ENCODE results near the gene NISCH. TPM values are rescaled to one million over a fixed set of nuclear protein-coding genes. Genes with fewer than 3 reads are reported as not detected.

Gene NISCH
- total RNA-seq, 3 donors from 2014 or later (not counting 1 experiment from before 2014, with no cell fraction given) = 162 to 191 (median 175) TPM

GRCh38 chr3:52514576-52514975 is 59.2 kb downstream of the NISCH start:
- no peak overlapping the region for H3K4me3 ChIP-seq (ENCODE audit: low read length)
- TF ChIP-seq CTCF (IDR thresholded peaks at IDR 0.05) = no peak
- Mint-ChIP-seq H3K27me3 (ENCODE audit: low read depth in 2 of 2) (no peaks in the 10 kb centered on the region), H3K27ac (no peak overlapping the region), H3K9me3 (no peaks in the 10 kb centered on the region), H3K4me1 (no peaks in the 10 kb centered on the region), H3K4me3 (no peak overlapping the region), H3K36me3 (no peaks in the 10 kb centered on the region)
- ATAC-seq (no peak), DNase-seq (no peak)
- no peak overlapping the region for H3K27ac ChIP-seq (ENCODE audit: low read length)
- H3K36me3 ChIP-seq (ENCODE audit: control insufficient read depth, insufficient read depth, low read length) = no peaks in the 10 kb centered on the region
- H3K9me3 ChIP-seq (ENCODE audit: control insufficient read depth, insufficient read depth, low read length) = no peaks in the 10 kb centered on the region
- no peaks in the 10 kb centered on the region for H3K27me3 ChIP-seq (ENCODE audit: control insufficient read depth, insufficient read depth, low read length)
- WGBS (ENCODE audit: insufficient coverage) = 88% methylated on average over 10 of the region's 11 CpGs
- intact Hi-C loops (cut with micrococcal nuclease) = no loop called here
- H3K4me1 ChIP-seq (ENCODE audit: control insufficient read depth, insufficient read depth, low read length) = no peaks in the 10 kb centered on the region

- Mint-ChIP-seq H3K36me3 (no peaks in the 10 kb centered on the region), H3K4me3 (no peak overlapping the region), H3K9me3 (no peaks in the 10 kb centered on the region), H3K27me3 (ENCODE audit: low read depth in 2 of 2) (no peaks in the 10 kb centered on the region), H3K4me1 (no peaks in the 10 kb centered on the region), H3K27ac (no peak overlapping the region)
- no peak for ATAC-seq
- H3K9me3 ChIP-seq (ENCODE audit: control insufficient read depth, insufficient read depth, low read length) = no peaks in the 10 kb centered on the region
- 75% methylated on average over 6 of the region's 6 CpGs for WGBS (ENCODE audit: insufficient coverage)
- H3K4me1 ChIP-seq (ENCODE audit: control insufficient read depth, insufficient read depth, low read length) = no peaks in the 10 kb centered on the region
- no peak for TF ChIP-seq CTCF (IDR thresholded peaks at IDR 0.05)
- H3K27ac ChIP-seq (ENCODE audit: low read length) = no peak overlapping the region
- intact Hi-C loops (cut with micrococcal nuclease) = no loop called here
- DNase-seq = no peak
- no peak overlapping the region for H3K4me3 ChIP-seq (ENCODE audit: low read length)
- H3K36me3 ChIP-seq (ENCODE audit: control insufficient read depth, insufficient read depth, low read length) = no peaks in the 10 kb centered on the region
- H3K27me3 ChIP-seq (ENCODE audit: control insufficient read depth, insufficient read depth, low read length) = no peaks in the 10 kb centered on the region
These were observed 59.8 kb downstream of the NISCH start for GRCh38 chr3:52515192-52515591.

- Mint-ChIP-seq H3K36me3 (no peaks in the 10 kb centered on the region), H3K4me1 (no peaks in the 10 kb centered on the region), H3K4me3 (no peak overlapping the region), H3K27me3 (ENCODE audit: low read depth in 2 of 2) (no peaks in the 10 kb centered on the region), H3K9me3 (no peaks in the 10 kb centered on the region), H3K27ac (no peak overlapping the region)
- no peaks in the 10 kb centered on the region for H3K4me1 ChIP-seq (ENCODE audit: control insufficient read depth, insufficient read depth, low read length)
- ATAC-seq (no peak), DNase-seq (no peak)
- H3K4me3 ChIP-seq (ENCODE audit: low read length) = no peak overlapping the region
- H3K27ac ChIP-seq (ENCODE audit: low read length) = no peak overlapping the region
- intact Hi-C loops (cut with micrococcal nuclease) = no loop called here
- H3K9me3 ChIP-seq (ENCODE audit: control insufficient read depth, insufficient read depth, low read length) = no peaks in the 10 kb centered on the region
- no peaks in the 10 kb centered on the region for H3K36me3 ChIP-seq (ENCODE audit: control insufficient read depth, insufficient read depth, low read length)
- H3K27me3 ChIP-seq (ENCODE audit: control insufficient read depth, insufficient read depth, low read length) = no peaks in the 10 kb centered on the region
- TF ChIP-seq CTCF (IDR thresholded peaks at IDR 0.05) = no peak
- 93% methylated on average over 19 of the region's 19 CpGs for WGBS (ENCODE audit: insufficient coverage)
These were observed 61.2 kb downstream of the NISCH start for GRCh38 chr3:52516509-52517195.

All from natural killer cell (primary cell).